Thyroid gland (tissue), 4 donors: ENCODE results near the gene RFX3. TPM values are rescaled to one million over a fixed set of nuclear protein-coding genes. Genes with fewer than 3 reads are reported as not detected.

Source experiments
- DNase-seq, 2 donors: peaks; one replicate each; pipeline ENCODE4 v3.0.0-alpha.2; 2019
- H3K27ac ChIP-seq, 3 donors: fragments of 200-600 bp; sonication (generic); 1 replicate in 2 of 3; 2 replicates in 1 of 3; pipeline ENCODE4 v1.5.1; 2016 to 2019; ENCODE audit warnings: mild to moderate bottlenecking in 1 of 3, moderate library complexity in 1 of 3
- H3K27me3 ChIP-seq: fragments of 200-600 bp; sonication (generic); one replicate; pipeline ENCODE4 v1.5.1; 2019
- H3K36me3 ChIP-seq, 2 donors: fragments of 200-600 bp; sonication (generic); one replicate each; pipeline ENCODE4 v1.5.1; 2016 to 2019
- H3K4me1 ChIP-seq, 2 donors: fragments of 200-600 bp; sonication (generic); one replicate each; pipeline ENCODE4 v1.5.1; 2017 to 2019
- H3K4me3 ChIP-seq, 3 donors: fragments of 200-600 bp; sonication (generic); replicated peaks in 1 of 3; 1 replicate in 2 of 3; 2 replicates in 1 of 3; pipeline ENCODE4 v1.5.1; 2016; ENCODE audit warnings: mild to moderate bottlenecking in 1 of 3
- H3K9me3 ChIP-seq: fragments of 200-600 bp; sonication (generic); one replicate; pipeline ENCODE4 v1.5.1; 2017
- CTCF ChIP-seq, 6 experiments: fragments of 200-600 bp in 3 of 6; fragments of 450-650 bp in 3 of 6; sonication (generic) in 3 of 6; IDR thresholded peaks; one replicate each; pipeline ENCODE4 v1.5.1; 2016 to 2019; ENCODE audit warnings: antibody characterized with exemption in 6 of 6, mild to moderate bottlenecking in 2 of 6, inconsistent platforms in 1 of 6, moderate library complexity in 1 of 6
- POLR2A ChIP-seq, 2 donors: fragments of 450-650 bp; IDR thresholded peaks; one replicate each; pipeline ENCODE4 v1.6.1; 2017; ENCODE audit warnings: antibody characterized with exemption in 2 of 2, mild to moderate bottlenecking in 2 of 2, moderate library complexity in 1 of 2
- WGBS, 2 donors: methylation state at CpG; one replicate each; pipeline ENCODE4 v1.1.5; 2017; 5-methylcytosine and 5-hydroxymethylcytosine counted together
- intact Hi-C: fragments of 100-400 bp; cut with DNase I; formaldehyde crosslinking; loops from one replicate; pipeline ENCODE4 v1.15.1; 2023
- total RNA-seq, 4 donors: library from RNA; depleted of rRNA; stranded (reverse); fragments of >200 nt; gene quantifications; one replicate each; pipeline ENCODE4 v1.2.3, GENCODE V29; 2016

The RFX3 gene
- total RNA-seq, 4 donors from 2014 or later, result 8.8 to 16.7 (median 12.3) TPM

DNA sequence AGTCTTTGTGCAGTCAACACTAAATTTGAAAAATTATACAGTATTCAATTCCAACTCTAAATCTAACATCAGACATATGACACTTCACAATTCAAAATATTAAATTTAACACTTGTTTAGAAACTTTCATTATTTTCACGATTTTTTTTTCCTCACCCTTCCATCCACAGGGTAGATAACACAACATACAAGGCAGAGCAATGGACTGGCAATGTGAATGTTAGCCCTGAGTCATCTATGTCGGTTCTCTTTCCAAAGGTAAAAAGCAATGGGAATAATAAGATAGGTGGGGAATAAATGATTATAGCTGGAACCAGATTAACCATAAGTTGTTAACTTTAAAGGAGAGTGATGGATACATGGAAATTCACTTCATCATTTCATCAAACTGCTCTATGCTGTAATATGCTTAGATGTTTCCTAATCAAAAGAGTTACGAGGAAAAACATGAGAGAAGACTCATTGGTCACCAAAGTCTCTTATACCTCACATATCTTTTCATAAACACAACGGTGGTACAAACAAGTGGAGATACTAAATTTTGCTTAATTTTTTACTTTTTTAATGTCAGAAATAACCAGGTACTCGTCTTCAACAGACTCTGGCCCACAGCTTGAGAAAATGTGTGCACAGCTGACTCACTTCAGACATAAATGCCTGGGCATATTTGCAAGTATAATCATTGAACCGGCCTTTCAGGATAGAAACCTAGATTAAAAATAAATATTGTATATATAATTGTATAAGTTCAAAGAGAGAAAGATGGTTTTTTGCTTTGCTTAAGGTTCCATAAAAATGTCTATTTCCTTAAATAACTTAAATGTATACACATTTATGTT is 23.0 kb downstream of the RFX3 start:
- intact Hi-C loops, result no loop called here
- Histone ChIP-seq H3K4me1 (no peaks in the 10 kb centered on the region), H3K27ac (no peak overlapping the region), H3K27me3 (no peaks in the 10 kb centered on the region), H3K9me3 (no peaks in the 10 kb centered on the region), H3K36me3 (no peaks in the 10 kb centered on the region), H3K4me3 (no peak overlapping the region)
- 95 to 96% methylated on average over 6 of the region's 6 CpGs for WGBS, 2 donors
- DNase-seq, result no peak
- TF ChIP-seq POLR2A (IDR thresholded peaks at IDR 0.05) (no peak), CTCF (IDR thresholded peaks at IDR 0.05) (no peak)

DNA sequence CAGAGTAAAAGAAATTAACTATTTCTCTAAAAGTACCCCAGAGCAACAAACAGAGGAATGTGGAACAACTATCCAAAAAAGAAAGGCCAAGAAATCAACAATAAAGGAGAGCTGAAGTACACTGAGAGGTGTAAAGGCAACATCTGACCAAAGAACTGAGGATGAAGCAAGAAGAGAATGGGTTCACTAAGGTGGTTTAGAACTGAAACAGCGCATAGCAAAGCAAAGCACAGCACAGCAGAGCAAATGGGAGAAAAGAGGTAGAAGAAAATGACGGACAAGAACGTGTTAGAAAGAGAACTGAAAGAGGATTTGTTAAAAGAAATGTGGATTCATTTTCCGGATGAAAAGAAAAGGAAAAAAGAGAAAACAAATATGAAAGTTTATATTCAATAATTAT is 25.8 kb downstream of the RFX3 start:
- Histone ChIP-seq H3K27me3 (no peaks in the 10 kb centered on the region), H3K4me1 (no peaks in the 10 kb centered on the region), H3K36me3 (no peaks in the 10 kb centered on the region), H3K4me3 (no peak overlapping the region), H3K27ac (no peak overlapping the region), H3K9me3 (no peaks in the 10 kb centered on the region)
- no peak for DNase-seq
- WGBS, 2 donors, result 95 to 96% methylated on average over 4 of the region's 4 CpGs
- TF ChIP-seq CTCF (IDR thresholded peaks at IDR 0.05), result no peak
- no peak for TF ChIP-seq POLR2A (IDR thresholded peaks at IDR 0.05)
- intact Hi-C loops, result no loop called here

DNA sequence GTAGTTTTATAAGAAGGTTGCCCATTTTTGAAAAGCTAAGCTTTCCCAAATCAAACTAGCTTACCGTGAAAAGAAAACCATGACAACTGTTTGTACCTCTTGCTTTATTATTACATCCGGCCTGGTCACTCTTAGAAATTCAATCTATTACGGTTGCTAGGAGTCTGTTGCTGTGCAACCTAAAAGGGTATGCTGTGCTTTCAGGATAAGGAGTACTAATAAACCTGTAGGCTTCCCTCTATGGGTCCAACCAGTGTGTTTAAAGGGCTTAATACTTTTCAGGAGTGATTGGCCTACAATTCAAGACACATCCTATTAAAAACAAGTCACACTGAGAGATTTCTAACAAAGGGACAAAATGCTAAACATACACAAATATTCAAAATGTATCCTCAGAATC is 27.1 kb downstream of the RFX3 start:
- DNase-seq, result no peak
- Histone ChIP-seq H3K27me3 (no peaks in the 10 kb centered on the region), H3K9me3 (no peaks in the 10 kb centered on the region), H3K4me3 (no peak overlapping the region), H3K27ac (no peak overlapping the region), H3K4me1 (no peaks in the 10 kb centered on the region), H3K36me3 (no peaks in the 10 kb centered on the region)
- intact Hi-C loops, result no loop called here
- TF ChIP-seq POLR2A (IDR thresholded peaks at IDR 0.05) (no peak), CTCF (IDR thresholded peaks at IDR 0.05) (no peak)
- 65 to 69% methylated on average over 3 of the region's 3 CpGs for WGBS, 2 donors

- WGBS, 2 donors, result 94 to 95% methylated on average over 4 of the region's 4 CpGs
- no peaks in the 10 kb centered on the region for H3K27me3 ChIP-seq
- no peak for DNase-seq
- intact Hi-C loops, result no loop called here
- no peak for TF ChIP-seq POLR2A (IDR thresholded peaks at IDR 0.05)
- TF ChIP-seq CTCF (IDR thresholded peaks at IDR 0.05), result no peak
- H3K4me1 ChIP-seq, result no peaks in the 10 kb centered on the region
- no peak overlapping the region for H3K27ac ChIP-seq
- no peaks in the 10 kb centered on the region for H3K36me3 ChIP-seq
- H3K9me3 ChIP-seq, result no peaks in the 10 kb centered on the region
- no peak overlapping the region for H3K4me3 ChIP-seq
Observed at GRCh38 chr9:3497857-3498256, 27.9 kb downstream of the RFX3 start.

DNA sequence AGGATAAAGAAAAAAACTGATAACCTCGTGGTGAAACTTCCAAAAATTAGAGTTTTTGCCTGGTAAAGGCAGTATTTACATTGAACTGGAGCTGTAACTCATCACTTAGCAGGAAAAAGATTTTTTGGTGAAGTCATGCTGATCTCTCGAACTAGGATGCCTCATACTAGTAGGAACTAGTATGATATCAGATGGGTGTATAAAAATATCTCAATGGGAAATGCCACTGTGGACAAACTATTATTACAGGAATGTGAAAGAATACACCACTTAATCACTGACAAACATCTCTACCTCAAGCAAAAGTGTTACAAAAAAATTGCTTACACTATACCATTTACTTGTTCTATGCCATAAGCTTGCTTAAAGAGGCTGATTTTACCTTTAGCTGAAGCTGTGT is 28.4 kb downstream of the RFX3 start:
- no peak for TF ChIP-seq CTCF (IDR thresholded peaks at IDR 0.05)
- no peak for TF ChIP-seq POLR2A (IDR thresholded peaks at IDR 0.05)
- DNase-seq, result no peak
- intact Hi-C loops, result no loop called here
- Histone ChIP-seq H3K9me3 (no peaks in the 10 kb centered on the region), H3K36me3 (no peaks in the 10 kb centered on the region), H3K4me3 (no peak overlapping the region), H3K4me1 (no peaks in the 10 kb centered on the region), H3K27ac (no peak overlapping the region), H3K27me3 (no peaks in the 10 kb centered on the region)
- 80 to 86% methylated on average over 2 of the region's 2 CpGs for WGBS, 2 donors
